Spleen (tissue), 13 donors: ENCODE data around the gene SEPTIN10. TPM values are rescaled to one million over a fixed set of nuclear protein-coding genes. Genes with fewer than 3 reads are reported as not detected.

Source experiments
- DNase-seq: peaks from one replicate; pipeline ENCODE4 v3.0.0-alpha.2; 2020
- H3K27ac ChIP-seq, 8 donors: fragments of 200-600 bp; sonication (generic) in 7 of 8; 1 replicate in 4 of 8; 2 replicates in 4 of 8; pipeline versions ENCODE4 v1.5.0 to v1.8.0; 2016 to 2021; ENCODE audit warnings: inconsistent platforms in 4 of 8, mild to moderate bottlenecking in 4 of 8, moderate library complexity in 1 of 8
- H3K27me3 ChIP-seq, 7 donors: fragments of 200-600 bp; sonication (generic) in 6 of 7; replicated peaks in 1 of 7; 1 replicate in 4 of 7; 2 replicates in 3 of 7; pipeline versions ENCODE4 v1.5.0 to v1.8.0; 2016 to 2021; ENCODE audit warnings: inconsistent platforms in 3 of 7, mild to moderate bottlenecking in 1 of 7
- H3K36me3 ChIP-seq, 6 donors: fragments of 200-600 bp; sonication (generic) in 5 of 6; 1 replicate in 4 of 6; 2 replicates in 2 of 6; pipeline versions ENCODE4 v1.5.0 to v1.8.0; 2016 to 2021; ENCODE audit warnings: inconsistent platforms in 2 of 6
- H3K4me1 ChIP-seq, 6 donors: fragments of 200-600 bp; sonication (generic) in 5 of 6; 1 replicate in 3 of 6; 2 replicates in 3 of 6; pipeline versions ENCODE4 v1.5.0 to v1.8.0; 2016 to 2021; ENCODE audit warnings: inconsistent platforms in 3 of 6
- H3K4me3 ChIP-seq, 8 donors: fragments of 200-600 bp; sonication (generic) in 7 of 8; 1 replicate in 4 of 8; 2 replicates in 4 of 8; pipeline versions ENCODE4 v1.5.0 to v1.8.0; 2016 to 2021; ENCODE audit warnings: inconsistent platforms in 4 of 8, mild to moderate bottlenecking in 4 of 8, moderate library complexity in 2 of 8
- H3K9me3 ChIP-seq, 8 donors: fragments of 200-600 bp; sonication (generic) in 7 of 8; 1 replicate in 4 of 8; 2 replicates in 4 of 8; pipeline versions ENCODE4 v1.5.0 to v1.8.0; 2016 to 2021; ENCODE audit warnings: inconsistent platforms in 4 of 8
- POLR2A ChIP-seq, 3 donors: fragments of 450-650 bp; IDR thresholded peaks; one replicate each; pipeline ENCODE4 v1.5.1; 2017; ENCODE audit warnings: antibody characterized with exemption in 3 of 3, mild to moderate bottlenecking in 1 of 3
- POLR2AphosphoS5 ChIP-seq, 3 donors: sonication (generic); formaldehyde crosslinking; IDR thresholded peaks; one replicate each; pipeline ENCODE4 v1.5.1; 2017; ENCODE audit warnings: antibody characterized with exemption in 3 of 3
- WGBS, 5 donors: extraction: QIAGEN DNeasy Blood & Tissue Kit in 3 of 5; methylation state at CpG; one replicate each; pipeline versions ENCODE4 v1.1.5 to v1.1.7; 2013 to 2018; 5-methylcytosine and 5-hydroxymethylcytosine counted together
- intact Hi-C: fragments of 100-400 bp; cut with DNase I; formaldehyde crosslinking; loops from one replicate; pipeline ENCODE4 v1.15.0; 2023; ENCODE audit warnings: low total_unique reads
- long read RNA-seq, 2 donors: transcript quantifications; one replicate each; lab custom pipeline, GENCODE V29; 2026
- polyA plus RNA-seq, 3 donors: library from polyadenylated mRNA; stranded (reverse); fragments of 200-250 nt; gene quantifications; one replicate each; pipeline ENCODE4 v1.2.1, GENCODE V29; 2013
- total RNA-seq, 7 donors: library from RNA; depleted of rRNA in 3 of 7; stranded (reverse); fragments of >200 nt in 3 of 7; fragmentation: NEBNext Ultra II Directional in 4 of 7; extraction: Animal tissue kit (Norgen Biotek cat#: 25700) in 4 of 7; gene quantifications; one replicate each; pipeline versions ENCODE4 v1.1.0 to v1.2.1, GENCODE V29; 2016 to 2021
- TF ChIP-seq, protein P1 (sequence below), 11 experiments: fragments of 200-600 bp in 7 of 11; fragments of 450-650 bp in 4 of 11; sonication (generic) in 4 of 11; IDR thresholded peaks in 8 of 11; conservative IDR thresholded peaks in 3 of 11; 1 replicate in 7 of 11; 2 replicates in 4 of 11; pipeline versions ENCODE4 v1.4.0 to v1.8.0; 2016 to 2021; ENCODE audit warnings: antibody characterized with exemption in 11 of 11, inconsistent platforms in 4 of 11, mild to moderate bottlenecking in 1 of 11
- donor health status: healthy with polysubstance abuse.
- donor health status: DM: no; HTN: no; CAD: no; lungs with moderate emphysema.
- donor health status: DM: no; HTN: no; CAD: no.
- donor health status: Bipolar disorder and iron deficiency.
- donor health status: healthy.
- donor health status: DM: no; HTN: no; CAD: no.
- donor health status: DM: yes; HTN: yes; CAD: no.

SEPTIN10 gene
- total RNA-seq (10 to 100 TPM; 44.1 to 95.3 (median 66.3) TPM), polyA plus RNA-seq (10 to 100 TPM; 14.7 to 26.8 (median 19.1) TPM)
- long read RNA-seq, donor 1, transcript SEPT10-202 (11 exons, 3,071 nt): major isoform, 12 of 17 reads
- long read RNA-seq, donor 1, partial matches to known transcripts: 0 of 17 reads
- long read RNA-seq, donor 1, other reads (novel, unspliced or antisense): 5 of 17 reads
- long read RNA-seq, donor 2, transcript SEPT10-202 (11 exons, 3,071 nt): major isoform, 10 of 11 reads
- long read RNA-seq, donor 2, partial matches to known transcripts: 0 of 11 reads
- long read RNA-seq, donor 2, other reads (novel, unspliced or antisense): 0 of 11 reads

DNA sequence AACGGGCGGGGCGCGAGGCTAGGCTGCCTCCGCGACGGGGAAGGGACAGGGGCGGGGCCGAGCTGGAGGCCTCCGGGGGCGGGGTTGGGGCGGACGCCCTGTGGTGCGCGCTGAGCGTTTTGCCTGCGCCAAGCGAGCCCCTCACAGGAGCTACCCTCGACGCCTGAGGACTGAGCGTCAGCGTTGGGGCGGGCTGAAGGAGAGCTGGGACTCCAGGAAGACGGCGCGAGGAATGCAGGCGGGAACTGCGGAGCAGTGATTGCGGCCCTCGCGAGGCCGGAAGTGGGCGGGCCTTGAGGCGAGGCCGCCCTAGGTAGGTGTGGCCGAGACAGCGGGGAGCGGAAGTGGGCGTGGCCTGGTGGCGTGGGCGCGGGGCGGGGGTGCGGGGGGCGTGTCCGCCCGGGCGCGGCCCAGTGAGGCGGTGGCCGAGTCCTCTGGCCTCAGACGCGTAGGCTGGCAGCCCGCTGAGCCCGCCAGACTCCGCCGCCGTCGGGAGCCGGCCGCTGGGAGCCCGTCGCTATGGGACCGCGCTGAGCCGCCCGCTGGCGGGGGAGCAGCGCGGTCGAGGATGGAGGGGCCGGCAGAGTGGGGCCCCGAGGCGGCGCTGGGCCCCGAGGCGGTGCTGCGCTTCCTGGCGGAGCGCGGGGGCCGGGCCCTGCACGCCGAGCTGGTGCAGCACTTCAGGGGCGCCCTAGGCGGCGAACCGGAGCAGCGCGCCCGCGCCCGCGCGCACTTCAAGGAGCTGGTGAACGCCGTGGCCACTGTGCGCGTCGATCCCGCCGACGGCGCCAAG lies at the start of gene SEPTIN10, which contains the start of gene SOWAHC:
TSS of gene SEPTIN10 (minus strand) at position 45 of the 793 bp plus-strand sequence. CDS start 139 bp downstream, outside the sequence.
TSS of gene SOWAHC (plus strand) at position 443 of the 793 bp plus-strand sequence. CDS start at position 569, 126 bp downstream.
- peak within 1 kb of the TSS; percentile 23 to 77 (median 55) for H3K4me3 ChIP-seq
- DNase-seq: peak; percentile 95
- no peaks in the 10 kb centered on the region for H3K36me3 ChIP-seq
- TF ChIP-seq, protein P1, sequence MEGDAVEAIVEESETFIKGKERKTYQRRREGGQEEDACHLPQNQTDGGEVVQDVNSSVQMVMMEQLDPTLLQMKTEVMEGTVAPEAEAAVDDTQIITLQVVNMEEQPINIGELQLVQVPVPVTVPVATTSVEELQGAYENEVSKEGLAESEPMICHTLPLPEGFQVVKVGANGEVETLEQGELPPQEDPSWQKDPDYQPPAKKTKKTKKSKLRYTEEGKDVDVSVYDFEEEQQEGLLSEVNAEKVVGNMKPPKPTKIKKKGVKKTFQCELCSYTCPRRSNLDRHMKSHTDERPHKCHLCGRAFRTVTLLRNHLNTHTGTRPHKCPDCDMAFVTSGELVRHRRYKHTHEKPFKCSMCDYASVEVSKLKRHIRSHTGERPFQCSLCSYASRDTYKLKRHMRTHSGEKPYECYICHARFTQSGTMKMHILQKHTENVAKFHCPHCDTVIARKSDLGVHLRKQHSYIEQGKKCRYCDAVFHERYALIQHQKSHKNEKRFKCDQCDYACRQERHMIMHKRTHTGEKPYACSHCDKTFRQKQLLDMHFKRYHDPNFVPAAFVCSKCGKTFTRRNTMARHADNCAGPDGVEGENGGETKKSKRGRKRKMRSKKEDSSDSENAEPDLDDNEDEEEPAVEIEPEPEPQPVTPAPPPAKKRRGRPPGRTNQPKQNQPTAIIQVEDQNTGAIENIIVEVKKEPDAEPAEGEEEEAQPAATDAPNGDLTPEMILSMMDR (IDR thresholded peaks at IDR 0.05 in 8 of 11, conservative IDR thresholded peaks at IDR 0.05 in 3 of 11): no peak
- peak; percentile 91 to 94 (median 92) for TF ChIP-seq POLR2AphosphoS5 (IDR thresholded peaks at IDR 0.05)
- TF ChIP-seq POLR2A (IDR thresholded peaks at IDR 0.05): peak in 2 of 3 donors; percentile 72 to 88
- intact Hi-C loops: no loop called here
- H3K27me3 ChIP-seq: peaks cover 0 to 90% (median 26%) of the 10 kb centered on the region in 7 donors
- 1 to 17% (median 2%) methylated on average over 16 to 104 of the region's 104 CpGs for WGBS, 5 donors
- peak within 1 kb of the TSS; percentile 79 to 97 (median 94) for H3K27ac ChIP-seq
- peaks cover 6 to 68% (median 31%) of the 10 kb centered on the region in 6 donors for H3K4me1 ChIP-seq
- H3K9me3 ChIP-seq: peaks cover 0 to 14% (median 0%) of the 10 kb centered on the region in 8 donors

DNA sequence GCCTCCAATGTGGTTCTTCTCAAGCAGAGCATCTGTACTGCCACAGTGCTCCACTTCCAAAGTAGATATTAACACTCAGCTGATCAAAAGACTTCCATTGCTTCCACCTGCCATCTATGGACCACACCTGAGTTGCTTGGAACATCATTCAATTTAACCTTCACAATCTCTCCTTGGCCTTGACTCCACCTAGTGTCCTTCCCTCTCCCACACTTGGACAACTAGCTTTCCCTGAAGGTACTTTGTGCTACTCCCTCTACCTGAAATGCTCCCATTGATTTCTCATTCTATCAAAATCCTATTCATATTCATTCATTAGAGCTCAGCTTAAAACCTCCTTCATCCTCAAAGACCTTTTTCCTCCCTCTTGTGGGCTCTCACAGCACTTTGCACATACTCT lies 49.1 kb upstream of the SEPTIN10 start:
- H3K27ac ChIP-seq: peak overlapping the region in 6 of 8 donors; percentile 22 to 63 (median 48)
- H3K36me3 ChIP-seq: no peaks in the 10 kb centered on the region
- no peak for DNase-seq
- intact Hi-C loops: no loop called here
- TF ChIP-seq POLR2AphosphoS5 (IDR thresholded peaks at IDR 0.05): no peak
- TF ChIP-seq, protein P1 (IDR thresholded peaks at IDR 0.05 in 8 of 11, conservative IDR thresholded peaks at IDR 0.05 in 3 of 11): no peak
- no peak for TF ChIP-seq POLR2A (IDR thresholded peaks at IDR 0.05)
- peaks cover 0 to 13% (median 0%) of the 10 kb centered on the region in 6 donors for H3K4me1 ChIP-seq
- H3K27me3 ChIP-seq: no peaks in the 10 kb centered on the region
- no peaks in the 10 kb centered on the region for H3K9me3 ChIP-seq
- H3K4me3 ChIP-seq: no peak overlapping the region

DNA sequence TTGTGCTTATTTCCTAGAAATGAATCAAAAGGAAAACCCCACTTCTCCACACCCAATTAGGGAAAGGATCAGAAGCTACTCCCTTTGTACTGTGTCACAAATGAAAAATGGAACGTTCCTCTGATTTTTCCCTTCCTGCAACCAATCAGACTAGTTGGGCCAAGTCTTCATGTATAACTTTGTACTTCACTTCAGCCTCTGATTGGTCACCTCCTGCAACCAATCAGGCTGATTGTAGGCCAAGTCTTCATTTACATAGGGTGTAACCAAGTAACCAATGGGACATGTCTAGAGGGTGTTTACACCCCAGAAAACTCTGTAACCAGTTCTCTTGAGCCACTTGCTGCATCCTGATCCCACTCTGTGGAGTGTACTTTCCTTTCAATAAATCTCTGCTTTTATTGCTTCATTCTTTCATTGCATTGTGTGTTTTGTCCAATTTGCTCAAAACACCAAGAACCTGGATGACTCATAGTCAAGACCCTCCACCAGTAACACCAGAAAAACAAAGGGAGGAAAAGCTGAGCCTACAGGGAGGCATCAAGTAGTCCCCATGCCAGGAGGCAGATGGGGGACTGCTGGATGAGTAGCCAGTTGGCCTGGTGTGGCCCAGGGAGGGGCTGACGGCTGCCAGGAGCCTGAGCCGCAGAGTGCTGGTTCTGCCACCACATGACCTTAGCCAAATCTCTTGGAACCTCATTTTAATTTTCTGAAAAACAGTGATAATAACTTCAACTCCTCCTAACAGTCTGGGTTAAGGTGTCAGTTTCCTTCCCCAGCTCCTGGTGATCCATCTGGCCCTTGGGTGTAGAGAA lies 46.5 kb upstream of the SEPTIN10 start:
- TF ChIP-seq POLR2AphosphoS5 (IDR thresholded peaks at IDR 0.05): no peak
- Histone ChIP-seq H3K36me3 (no peaks in the 10 kb centered on the region), H3K27me3 (no peaks in the 10 kb centered on the region), H3K4me3 (no peak overlapping the region), H3K27ac (peak overlapping the region in 2 of 8 donors; percentile 15 to 22), H3K9me3 (no peaks in the 10 kb centered on the region), H3K4me1 (peaks cover 0 to 13% (median 0%) of the 10 kb centered on the region in 6 donors)
- WGBS, 5 donors: 79 to 88% (median 82%) methylated on average over 3 of the region's 3 CpGs
- intact Hi-C loops: no loop called here
- DNase-seq: peak; percentile 64

DNA sequence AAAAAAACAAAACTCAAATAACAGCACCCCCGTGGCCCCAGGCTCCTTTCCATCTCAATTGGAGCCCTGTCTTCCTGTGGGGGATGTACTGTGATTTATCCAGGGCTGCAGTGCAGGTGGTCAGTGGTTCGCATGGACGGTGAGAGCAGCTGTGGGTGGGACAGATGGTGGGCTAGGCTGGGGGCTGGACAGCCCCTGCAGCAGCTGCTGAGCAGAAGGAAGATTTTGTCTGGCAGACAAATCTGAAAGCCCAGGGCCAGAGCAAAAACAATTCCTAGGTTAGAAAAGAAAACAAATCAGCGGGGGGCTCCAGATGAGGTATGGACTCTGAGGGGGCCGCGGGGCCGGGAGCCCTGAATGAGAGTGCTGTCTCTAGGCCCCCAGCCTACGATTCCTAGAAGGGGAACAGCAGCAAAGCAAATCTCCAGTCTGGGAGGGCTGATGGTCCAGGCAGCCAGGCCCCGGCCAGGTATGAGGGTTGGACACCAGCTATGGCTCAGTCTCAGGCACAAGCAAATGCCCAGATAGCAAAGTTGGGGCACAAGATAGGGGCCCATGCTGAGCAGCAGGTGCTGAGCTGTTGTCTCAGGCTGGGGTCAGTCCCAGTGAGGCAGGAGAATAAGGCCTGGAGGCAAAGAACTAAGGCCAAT lies 45.8 kb upstream of the SEPTIN10 start:
- no peaks in the 10 kb centered on the region for H3K9me3 ChIP-seq
- H3K4me3 ChIP-seq: no peak overlapping the region
- intact Hi-C loops: no loop called here
- TF ChIP-seq, protein P1 (IDR thresholded peaks at IDR 0.05 in 8 of 11, conservative IDR thresholded peaks at IDR 0.05 in 3 of 11): no peak
- TF ChIP-seq POLR2A (IDR thresholded peaks at IDR 0.05) (no peak), POLR2AphosphoS5 (IDR thresholded peaks at IDR 0.05) (no peak)
- H3K4me1 ChIP-seq: peaks cover 0 to 13% (median 0%) of the 10 kb centered on the region in 6 donors
- WGBS, 5 donors: 75 to 80% (median 78%) methylated on average over 9 of the region's 9 CpGs
- DNase-seq: no peak
- no peaks in the 10 kb centered on the region for H3K36me3 ChIP-seq
- no peaks in the 10 kb centered on the region for H3K27me3 ChIP-seq
- H3K27ac ChIP-seq: peak overlapping the region in 2 of 8 donors; percentile 15 to 22
